ENCODE measurements around the gene RABGAP1L.

The RABGAP1L gene

GRCh38 chr1:174156437-174156836 lies 2.9 kb upstream of the RABGAP1L start:
- no peak for TF ChIP-seq ZFX (IDR thresholded peaks at IDR 0.05)
- TF ChIP-seq, protein P1, sequence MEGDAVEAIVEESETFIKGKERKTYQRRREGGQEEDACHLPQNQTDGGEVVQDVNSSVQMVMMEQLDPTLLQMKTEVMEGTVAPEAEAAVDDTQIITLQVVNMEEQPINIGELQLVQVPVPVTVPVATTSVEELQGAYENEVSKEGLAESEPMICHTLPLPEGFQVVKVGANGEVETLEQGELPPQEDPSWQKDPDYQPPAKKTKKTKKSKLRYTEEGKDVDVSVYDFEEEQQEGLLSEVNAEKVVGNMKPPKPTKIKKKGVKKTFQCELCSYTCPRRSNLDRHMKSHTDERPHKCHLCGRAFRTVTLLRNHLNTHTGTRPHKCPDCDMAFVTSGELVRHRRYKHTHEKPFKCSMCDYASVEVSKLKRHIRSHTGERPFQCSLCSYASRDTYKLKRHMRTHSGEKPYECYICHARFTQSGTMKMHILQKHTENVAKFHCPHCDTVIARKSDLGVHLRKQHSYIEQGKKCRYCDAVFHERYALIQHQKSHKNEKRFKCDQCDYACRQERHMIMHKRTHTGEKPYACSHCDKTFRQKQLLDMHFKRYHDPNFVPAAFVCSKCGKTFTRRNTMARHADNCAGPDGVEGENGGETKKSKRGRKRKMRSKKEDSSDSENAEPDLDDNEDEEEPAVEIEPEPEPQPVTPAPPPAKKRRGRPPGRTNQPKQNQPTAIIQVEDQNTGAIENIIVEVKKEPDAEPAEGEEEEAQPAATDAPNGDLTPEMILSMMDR (conservative IDR thresholded peaks at IDR 0.05), result no peak
- H3K27ac ChIP-seq, result no peak overlapping the region

GRCh38 chr1:174157157-174157806 lies 2.0 kb upstream of the RABGAP1L start:
- TF ChIP-seq, protein P1 (conservative IDR thresholded peaks at IDR 0.05), result no peak
- no peak for TF ChIP-seq ZFX (IDR thresholded peaks at IDR 0.05)
- H3K27ac ChIP-seq, result no peak overlapping the region

DNA sequence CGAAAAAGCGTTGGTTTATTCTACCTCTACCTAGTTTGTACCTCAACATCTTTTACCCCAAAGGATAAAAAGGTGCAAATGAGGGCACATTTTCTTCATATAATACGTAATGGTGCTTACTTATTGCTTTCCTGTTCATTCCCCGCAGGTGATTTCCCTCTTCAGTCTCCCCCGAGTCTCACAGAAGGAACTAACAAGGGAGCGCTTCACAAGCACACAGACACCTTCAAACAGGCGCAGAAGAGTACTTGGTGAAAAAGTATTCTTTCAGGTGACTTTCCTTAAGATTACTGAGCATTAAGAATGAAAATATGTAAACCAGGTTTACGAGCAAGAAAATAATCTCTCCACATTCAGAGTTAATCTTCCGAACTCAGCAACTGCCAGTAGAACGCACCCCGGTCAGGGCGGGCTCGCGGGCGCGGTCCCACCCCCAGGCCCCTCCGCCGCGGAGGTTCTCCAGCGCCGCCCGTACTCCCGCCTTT lies 511 bp upstream of the RABGAP1L start:
- TF ChIP-seq, protein P1 (conservative IDR thresholded peaks at IDR 0.05), result no peak
- peak overlapping the region; percentile 69 for H3K27ac ChIP-seq

- peak overlapping the region; percentile 69 for H3K27ac ChIP-seq
- TF ChIP-seq, protein P1 (conservative IDR thresholded peaks at IDR 0.05), result no peak
- no peak for TF ChIP-seq ZFX (IDR thresholded peaks at IDR 0.05)
Measured at GRCh38 chr1:174160109-174160473, 771 bp downstream of the RABGAP1L start.

- peak overlapping the region; percentile 69; the same call in 1 of the 2 replicates for H3K27ac ChIP-seq
- TF ChIP-seq, protein P1 (conservative IDR thresholded peaks at IDR 0.05), result no peak
- no peak for TF ChIP-seq ZFX (IDR thresholded peaks at IDR 0.05)
Measured at GRCh38 chr1:174160603-174161002, 1.3 kb downstream of the RABGAP1L start.

DNA sequence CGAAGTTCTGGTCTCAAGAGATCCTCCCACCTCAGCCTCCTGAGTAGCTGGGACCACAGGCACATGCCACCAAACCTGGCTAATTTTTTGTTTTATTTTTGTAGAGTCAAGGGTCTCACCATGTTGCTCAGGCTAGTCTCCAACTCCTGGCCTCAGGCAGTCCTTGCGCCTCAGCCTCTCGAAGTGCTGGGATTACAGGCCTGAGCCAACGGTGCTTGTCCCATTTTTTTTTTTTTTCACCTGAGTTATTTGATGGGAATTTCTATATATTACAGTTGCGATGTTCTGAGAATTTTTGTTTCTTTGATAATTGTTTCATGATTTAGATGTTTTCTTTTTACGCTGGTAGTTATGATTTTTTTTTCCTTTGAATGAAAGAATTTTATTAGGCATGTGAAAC lies 2.5 kb downstream of the RABGAP1L start:
- H3K27ac ChIP-seq, result no peak overlapping the region
- TF ChIP-seq, protein P1 (conservative IDR thresholded peaks at IDR 0.05), result no peak
- no peak for TF ChIP-seq ZFX (IDR thresholded peaks at IDR 0.05)

- H3K27ac ChIP-seq, result no peak overlapping the region
- TF ChIP-seq, protein P1 (conservative IDR thresholded peaks at IDR 0.05), result no peak
- no peak for TF ChIP-seq ZFX (IDR thresholded peaks at IDR 0.05)
Measured at GRCh38 chr1:174164826-174165225, 5.5 kb downstream of the RABGAP1L start.

Data from C4-2B (cell line).